GM19239 (cell line): ENCODE results near the gene SLC22A23.
"Not testable (repeated sequence)": the region's sequence is repeated elsewhere in the genome, so short reads cannot be mapped to it uniquely, and the experiment has no call there.

Experiments
- DNase-seq: peaks from one replicate; pipeline ENCODE4 v3.0.0; 2011; ENCODE audit warnings: low spot score; ENCODE audit not compliant: insufficient read length
- FAIRE-seq: peaks from 2 replicates; lab custom pipeline; 2011; peaks lifted over from hg19 to GRCh38; lab: Jason Lieb, UNC

SLC22A23 gene

GRCh38 chr6:3391902-3392458, 64.9 kb downstream of the SLC22A23 start:
- no peak for FAIRE-seq

GRCh38 chr6:3390698-3391097, 66.2 kb downstream of the SLC22A23 start:
- no peak for DNase-seq
- FAIRE-seq = no peak

More at GRCh38 chr6:3391902-3392458, 64.9 kb downstream of the SLC22A23 start:
- no peak for DNase-seq

DNA sequence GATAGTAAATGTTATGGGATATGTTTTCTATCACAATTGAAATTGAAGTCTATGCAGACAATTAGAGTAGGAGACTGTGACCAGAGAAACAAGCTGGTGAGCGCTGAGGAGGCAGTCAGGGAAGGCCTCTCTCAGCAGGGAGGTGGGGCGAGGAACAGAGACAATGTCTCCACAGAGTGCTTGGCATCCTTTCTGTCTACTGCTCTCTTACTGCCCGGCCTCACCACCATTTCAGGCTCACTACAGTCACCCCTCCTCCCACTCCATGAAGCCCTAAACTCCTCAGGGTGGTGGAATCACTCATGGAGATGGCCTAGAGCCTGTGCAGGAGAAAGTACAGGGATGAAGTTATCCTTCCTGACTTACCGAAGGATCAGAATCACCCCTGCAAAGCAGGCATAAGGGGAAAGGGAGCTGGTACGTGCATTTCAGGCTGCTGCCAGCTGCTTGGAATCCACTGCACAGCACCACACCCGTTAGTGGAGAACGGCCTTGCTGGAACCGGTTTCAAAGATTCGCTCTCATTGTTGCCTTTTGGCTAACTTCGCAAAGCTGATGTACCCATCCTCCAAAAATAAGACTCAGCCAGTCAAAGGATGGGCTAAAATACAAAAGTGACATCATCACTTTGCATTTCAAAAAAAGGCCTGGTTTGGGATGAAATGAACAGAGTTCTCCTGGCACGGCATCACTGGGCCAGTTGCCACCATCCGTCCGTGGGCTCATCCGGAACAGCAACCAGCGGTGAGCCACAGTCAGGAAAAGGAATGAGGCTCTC, 67.3 kb downstream of the SLC22A23 start:
- DNase-seq = no peak
- no peak for FAIRE-seq

DNA sequence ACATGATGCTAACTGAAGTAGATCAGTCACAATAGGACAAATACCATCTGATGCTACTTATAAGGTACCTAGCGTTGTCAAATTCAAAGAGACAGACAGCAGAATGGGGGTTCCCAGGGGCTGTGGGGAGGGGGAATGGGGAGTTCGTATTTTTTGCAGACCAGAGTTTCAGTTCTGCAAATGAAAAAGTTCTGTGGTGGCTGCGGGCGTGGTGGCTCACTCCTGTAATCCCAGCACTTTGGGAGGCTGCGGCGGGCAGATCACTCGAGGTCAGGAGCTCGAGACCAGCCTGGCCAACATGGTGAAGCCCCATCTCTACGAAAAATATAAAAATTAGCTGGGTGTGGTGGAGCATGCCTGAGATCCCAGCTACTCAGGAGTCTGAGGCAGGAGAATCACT, 68.1 kb downstream of the SLC22A23 start:
- no peak for FAIRE-seq
- no peak for DNase-seq

DNA sequence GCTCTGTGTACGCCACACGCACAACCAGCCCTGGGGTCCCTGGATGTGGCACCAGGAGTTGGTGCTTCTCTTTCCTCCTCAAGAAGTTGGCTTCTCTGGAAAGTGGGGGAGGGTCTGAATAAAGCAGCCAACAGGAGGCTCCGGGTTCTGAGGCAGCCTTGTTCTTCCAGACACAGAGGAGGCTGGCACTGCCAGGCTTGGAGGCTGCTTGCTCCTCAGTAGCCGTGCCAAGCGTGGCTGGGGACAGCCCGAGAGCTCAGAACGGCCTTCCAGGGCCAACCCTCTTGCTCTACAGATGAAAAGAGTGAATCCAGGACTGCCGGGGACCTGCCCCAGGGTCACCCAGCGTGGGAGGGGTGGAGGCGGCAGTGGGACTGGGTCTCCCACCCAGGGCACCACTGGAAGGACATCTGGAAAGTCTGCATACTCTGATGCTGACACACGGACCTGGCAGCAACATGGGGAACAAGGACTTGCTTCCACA, 70.4 kb downstream of the SLC22A23 start:
- no peak for FAIRE-seq
- DNase-seq = no peak

- DNase-seq (no peak), FAIRE-seq (no peak)
Observed at GRCh38 chr6:3385660-3386151, 71.1 kb downstream of the SLC22A23 start.

DNA sequence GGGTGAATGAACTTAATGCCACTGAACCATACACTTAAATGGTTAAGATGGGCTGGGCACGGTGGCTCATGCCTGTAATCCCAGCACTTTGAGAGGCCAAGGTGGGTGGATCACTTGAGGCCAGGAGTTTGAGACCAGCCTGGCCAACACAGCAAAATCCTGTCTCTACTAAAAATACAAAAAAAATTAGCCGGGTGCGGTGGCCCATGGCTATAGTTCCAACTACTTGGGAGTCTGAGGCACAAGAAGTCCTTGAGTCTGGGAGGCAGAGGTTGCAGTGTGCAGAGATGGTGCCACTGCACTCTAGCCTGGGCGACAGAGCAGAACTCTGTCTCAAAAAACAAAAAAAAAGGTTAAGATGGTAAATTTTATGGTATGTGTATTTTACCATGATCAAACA, 71.7 kb downstream of the SLC22A23 start:
- DNase-seq, FAIRE-seq: not testable (repeated sequence)

DNA sequence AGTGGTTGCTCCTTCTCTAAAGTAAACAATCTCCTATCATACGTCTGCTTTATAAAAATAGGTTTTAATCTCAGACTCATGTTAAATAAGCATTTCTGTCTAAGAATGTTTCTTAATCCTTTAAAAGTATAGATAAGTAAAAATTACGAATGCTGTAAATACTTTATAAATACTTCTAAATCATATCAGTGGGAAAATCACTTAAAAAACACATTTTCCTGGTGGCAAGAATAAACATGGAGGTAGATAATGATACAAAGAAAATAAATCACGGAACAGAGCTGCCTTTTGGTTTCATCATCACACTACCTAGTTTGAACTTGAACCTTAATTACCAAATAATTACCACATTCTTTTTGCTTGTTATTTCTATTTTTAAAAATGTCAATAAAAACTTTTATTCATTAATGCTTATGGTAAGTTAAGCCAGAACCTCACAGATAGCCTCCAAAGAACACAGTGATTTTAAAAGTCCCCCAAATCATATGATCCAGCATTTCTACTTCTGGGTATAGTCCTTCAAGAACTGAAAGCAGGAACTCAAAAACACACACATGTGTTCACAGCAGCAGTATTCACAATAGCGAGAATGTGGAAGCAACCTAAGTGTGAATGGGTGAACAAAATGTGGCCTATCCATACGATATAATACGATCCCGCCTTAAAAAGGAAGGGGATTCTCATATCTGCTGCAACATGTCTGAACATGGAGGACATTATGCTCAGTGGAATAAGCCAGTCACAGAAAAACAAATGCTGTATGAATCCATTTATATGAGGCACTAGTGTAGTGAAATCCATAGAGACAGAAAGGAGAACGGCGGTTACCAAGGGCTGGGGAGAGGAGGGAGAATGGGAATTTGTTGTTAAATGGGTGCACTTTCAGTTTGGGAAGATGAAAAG, 72.4 kb downstream of the SLC22A23 start:
- FAIRE-seq (no peak), DNase-seq (no peak)

GRCh38 chr6:3383525-3383924, 73.3 kb downstream of the SLC22A23 start:
- DNase-seq (no peak), FAIRE-seq (no peak)

DNA sequence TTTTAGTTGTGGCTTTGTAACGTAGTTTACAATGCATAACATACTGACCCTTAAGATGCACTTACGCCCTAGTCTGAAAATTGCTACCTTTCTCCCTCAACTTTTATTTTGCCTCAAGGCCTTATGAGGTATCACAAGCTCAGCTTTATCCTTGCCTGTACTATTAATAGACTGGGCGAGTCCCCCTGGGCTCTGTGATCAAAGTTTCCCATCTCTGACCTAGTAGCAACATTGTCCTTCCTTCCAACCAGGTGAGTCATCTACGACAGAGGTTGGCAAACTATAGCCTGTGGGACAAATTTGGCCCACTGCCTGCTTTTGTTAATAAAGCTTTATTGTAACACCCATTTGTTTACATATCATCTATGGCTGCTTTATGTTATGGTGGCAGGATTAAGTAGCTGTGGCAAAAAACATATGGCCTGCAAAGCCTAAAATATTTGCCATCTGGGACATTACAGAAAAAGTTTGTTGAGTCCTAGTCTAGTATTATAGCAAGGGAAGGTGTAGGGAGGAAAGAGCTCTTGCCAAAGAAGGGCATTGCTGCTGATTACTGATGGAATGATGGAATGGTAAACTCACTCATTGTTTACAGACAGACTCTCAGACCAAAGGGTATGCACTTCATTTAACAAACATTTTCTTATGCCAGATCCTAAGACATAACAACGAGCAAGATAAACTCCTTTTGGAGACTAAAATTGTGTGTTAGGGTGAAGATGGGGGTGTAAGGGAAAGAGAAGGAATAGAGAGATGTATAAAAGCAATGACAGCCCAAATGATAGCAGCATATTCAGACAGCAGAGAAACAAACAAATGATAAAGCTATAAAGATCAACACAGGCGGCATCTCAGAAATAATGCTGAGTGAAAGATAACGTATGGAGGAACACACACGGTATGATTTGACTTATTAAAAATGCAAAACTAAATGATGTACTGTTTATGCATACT, 74.2 kb downstream of the SLC22A23 start:
- no peak for FAIRE-seq
- DNase-seq = no peak

GRCh38 chr6:3381233-3381921, 75.5 kb downstream of the SLC22A23 start:
- FAIRE-seq (no peak), DNase-seq (no peak)

DNA sequence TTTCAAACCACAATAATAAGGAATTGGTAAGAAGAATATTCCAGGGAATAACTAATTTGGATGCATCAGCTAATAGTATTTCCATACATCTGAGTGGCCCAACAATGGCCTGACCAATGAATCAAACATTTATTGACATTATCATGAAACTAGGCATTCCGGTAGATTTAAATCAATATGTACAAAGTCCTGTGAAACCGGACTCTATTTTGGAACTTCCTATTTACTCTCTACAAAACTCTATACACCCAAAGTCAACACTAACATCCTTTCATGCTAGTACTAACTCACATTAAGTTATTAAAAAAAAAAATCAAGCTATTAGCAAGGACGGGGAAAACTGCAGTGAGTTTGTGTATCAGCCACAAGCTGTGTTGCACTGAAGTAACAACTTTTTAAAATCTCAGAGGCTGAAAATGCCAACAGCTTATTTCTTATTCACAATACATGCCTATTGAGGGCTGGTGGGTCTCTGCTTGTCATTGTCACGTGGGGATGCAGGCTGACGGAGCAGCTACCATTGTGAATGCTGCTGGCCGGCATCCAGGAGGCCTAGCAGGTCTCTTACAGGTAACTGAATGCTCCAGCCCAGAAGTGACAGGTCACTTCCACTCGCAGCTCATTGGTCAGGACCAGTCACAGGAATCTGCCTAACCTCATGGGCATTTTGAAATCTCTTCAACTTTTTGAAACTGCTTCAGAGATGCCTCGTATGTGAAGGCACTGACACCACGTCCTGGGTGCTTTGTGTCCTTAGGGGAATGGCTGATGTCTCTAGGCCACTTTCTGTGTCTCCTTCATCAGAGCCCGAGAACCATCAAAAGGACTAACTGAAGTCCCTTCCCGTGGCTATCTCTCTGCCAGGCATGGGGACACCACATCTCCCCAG, 76.3 kb downstream of the SLC22A23 start:
- no peak for DNase-seq
- FAIRE-seq = no peak

DNA sequence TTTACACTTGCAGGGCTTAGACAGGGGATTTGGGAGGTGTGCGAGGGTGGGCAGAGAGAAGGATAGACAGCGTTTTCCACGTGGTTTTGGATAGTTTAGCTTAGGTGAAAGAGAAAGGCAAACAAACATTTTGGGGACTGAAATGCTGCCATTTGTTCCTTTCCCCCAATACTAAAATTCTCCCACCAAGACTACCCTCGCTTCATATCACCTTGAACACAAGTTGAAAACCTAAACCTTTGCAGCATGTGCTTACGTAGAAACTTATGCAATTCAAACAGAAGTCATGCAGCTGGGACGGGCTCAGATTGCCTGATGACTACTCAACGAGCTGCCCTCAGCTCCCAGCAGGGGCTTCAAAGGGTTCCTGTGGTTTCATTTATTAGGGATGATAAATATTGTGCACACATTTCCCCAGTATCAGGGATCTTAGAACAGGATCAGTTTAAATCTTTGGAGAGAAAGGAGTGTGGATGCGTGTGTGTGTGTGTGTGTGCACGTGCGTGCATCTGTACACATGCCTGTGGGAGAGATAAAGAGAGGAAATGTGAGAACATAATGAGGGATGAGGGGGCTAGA, 77.3 kb downstream of the SLC22A23 start:
- DNase-seq (no peak), FAIRE-seq (no peak)

GRCh38 chr6:3378808-3379207, 78.0 kb downstream of the SLC22A23 start:
- not testable (repeated sequence) for DNase-seq, FAIRE-seq

DNA sequence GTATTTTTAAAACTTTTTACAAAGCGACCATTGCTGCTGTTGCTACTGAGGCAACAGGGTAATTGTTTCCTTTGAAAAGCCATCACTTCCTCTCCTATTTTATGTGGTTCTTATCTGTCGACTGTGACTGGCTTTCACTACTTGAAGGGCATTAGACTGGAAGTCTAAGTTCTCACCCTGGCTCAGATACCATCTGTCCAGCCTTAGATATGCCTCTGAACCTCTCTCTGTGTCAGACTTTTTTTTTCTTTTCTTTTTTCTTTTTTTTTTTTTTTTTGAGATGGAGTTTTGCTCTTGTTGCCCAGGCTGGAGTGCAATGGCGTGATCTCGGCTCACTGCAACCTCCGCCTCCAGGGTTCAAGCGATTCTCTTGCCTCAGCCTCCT, 78.5 kb downstream of the SLC22A23 start:
- FAIRE-seq = not testable (repeated sequence)

GRCh38 chr6:3377536-3378397, 79.1 kb downstream of the SLC22A23 start:
- DNase-seq (no peak), FAIRE-seq (no peak)

More for the DNA sequence above, 78.5 kb downstream of the SLC22A23 start:
- DNase-seq = not testable (repeated sequence)
